Mucosa of stomach (tissue), 1 donor: ENCODE data around the gene EIF1.
"Not testable (repeated sequence)": the region's sequence is repeated elsewhere in the genome, so short reads cannot be mapped to it uniquely, and the experiment has no call there.

ENCODE experiments used
- H3K27me3 ChIP-seq: one replicate; pipeline ENCODE4 v1.7.0; 2013; ENCODE audit warnings: mild to moderate bottlenecking, low read length; ENCODE audit not compliant: control insufficient read depth, insufficient read depth
- H3K36me3 ChIP-seq: one replicate; pipeline ENCODE4 v1.7.0; 2013; ENCODE audit warnings: low read length; ENCODE audit not compliant: control insufficient read depth, insufficient read depth
- H3K4me1 ChIP-seq: one replicate; pipeline ENCODE4 v1.7.0; 2013; ENCODE audit warnings: mild to moderate bottlenecking, low read length; ENCODE audit not compliant: control insufficient read depth, insufficient read depth
- H3K4me3 ChIP-seq: one replicate; pipeline ENCODE4 v1.7.0; 2013; ENCODE audit warnings: low read length
- H3K9ac ChIP-seq: one replicate; pipeline ENCODE4 v1.7.0; 2013; ENCODE audit warnings: mild to moderate bottlenecking, low read length, moderate library complexity
- H3K9me3 ChIP-seq: one replicate; pipeline ENCODE4 v1.7.0; 2013; ENCODE audit warnings: mild to moderate bottlenecking, low read length, moderate library complexity; ENCODE audit not compliant: control insufficient read depth
- donor health status: Pancreatic carcinoma.

EIF1 gene

GRCh38 chr17:41675157-41676057 is 13.3 kb upstream of the EIF1 start:
- not testable (repeated sequence) for H3K36me3 ChIP-seq, H3K9ac ChIP-seq, H3K4me3 ChIP-seq, H3K27me3 ChIP-seq, H3K9me3 ChIP-seq
- H3K4me1 ChIP-seq: peaks cover 11% of the 10 kb centered on the region

GRCh38 chr17:41676058-41676419 is 12.6 kb upstream of the EIF1 start:
- Histone ChIP-seq H3K9ac (no peak overlapping the region), H3K36me3 (no peaks in the 10 kb centered on the region), H3K4me1 (peaks cover 11% of the 10 kb centered on the region), H3K4me3 (no peak overlapping the region), H3K9me3 (no peaks in the 10 kb centered on the region), H3K27me3 (no peaks in the 10 kb centered on the region)

GRCh38 chr17:41678411-41678906 is 10.2 kb upstream of the EIF1 start:
- H3K9ac ChIP-seq: peak overlapping the region; percentile 46

GRCh38 chr17:41678907-41679739 is 9.6 kb upstream of the EIF1 start:
- peak overlapping the region; percentile 33 for H3K4me3 ChIP-seq

More at GRCh38 chr17:41678411-41678906, 10.2 kb upstream of the EIF1 start:
- H3K4me3 ChIP-seq: peak overlapping the region; percentile 33
- peaks cover 11% of the 10 kb centered on the region for H3K4me1 ChIP-seq
- H3K27me3 ChIP-seq: no peaks in the 10 kb centered on the region
- no peaks in the 10 kb centered on the region for H3K36me3 ChIP-seq
- no peaks in the 10 kb centered on the region for H3K9me3 ChIP-seq

GRCh38 chr17:41679740-41680425 is 8.8 kb upstream of the EIF1 start:
- Histone ChIP-seq H3K9me3 (no peaks in the 10 kb centered on the region), H3K27me3 (no peaks in the 10 kb centered on the region), H3K4me1 (peaks cover 11% of the 10 kb centered on the region), H3K9ac (no peak overlapping the region), H3K4me3 (no peak overlapping the region), H3K36me3 (no peaks in the 10 kb centered on the region)

More at GRCh38 chr17:41678907-41679739, 9.6 kb upstream of the EIF1 start:
- Histone ChIP-seq H3K9ac (peak overlapping the region; percentile 46), H3K4me1 (peaks cover 11% of the 10 kb centered on the region), H3K36me3 (no peaks in the 10 kb centered on the region), H3K27me3 (no peaks in the 10 kb centered on the region), H3K9me3 (no peaks in the 10 kb centered on the region)

- peaks cover 11% of the 10 kb centered on the region for H3K4me1 ChIP-seq
- H3K4me3 ChIP-seq: no peak overlapping the region
- H3K9me3 ChIP-seq: no peaks in the 10 kb centered on the region
- no peaks in the 10 kb centered on the region for H3K36me3 ChIP-seq
- no peak overlapping the region for H3K9ac ChIP-seq
- no peaks in the 10 kb centered on the region for H3K27me3 ChIP-seq
Measured at GRCh38 chr17:41680426-41681040, 8.2 kb upstream of the EIF1 start.

- Histone ChIP-seq H3K4me1 (peaks cover 5% of the 10 kb centered on the region), H3K36me3 (no peaks in the 10 kb centered on the region), H3K4me3 (no peak overlapping the region), H3K27me3 (no peaks in the 10 kb centered on the region), H3K9me3 (no peaks in the 10 kb centered on the region), H3K9ac (no peak overlapping the region)
Measured at GRCh38 chr17:41681776-41682175, 6.9 kb upstream of the EIF1 start.

- Histone ChIP-seq H3K4me1 (peaks cover 5% of the 10 kb centered on the region), H3K9ac (no peak overlapping the region), H3K36me3 (no peaks in the 10 kb centered on the region), H3K27me3 (no peaks in the 10 kb centered on the region), H3K9me3 (no peaks in the 10 kb centered on the region), H3K4me3 (no peak overlapping the region)
Measured at GRCh38 chr17:41682631-41683030, 6.1 kb upstream of the EIF1 start.

- H3K36me3 ChIP-seq: no peaks in the 10 kb centered on the region
- no peaks in the 10 kb centered on the region for H3K27me3 ChIP-seq
- H3K4me3 ChIP-seq: no peak overlapping the region
- no peak overlapping the region for H3K9ac ChIP-seq
- H3K4me1 ChIP-seq: peaks cover 7% of the 10 kb centered on the region
- H3K9me3 ChIP-seq: no peaks in the 10 kb centered on the region
Measured at GRCh38 chr17:41683441-41684007, 5.2 kb upstream of the EIF1 start.

- no peaks in the 10 kb centered on the region for H3K36me3 ChIP-seq
- no peaks in the 10 kb centered on the region for H3K9me3 ChIP-seq
- no peaks in the 10 kb centered on the region for H3K27me3 ChIP-seq
- H3K4me3 ChIP-seq: no peak overlapping the region
- H3K4me1 ChIP-seq: peaks cover 7% of the 10 kb centered on the region
- no peak overlapping the region for H3K9ac ChIP-seq
Measured at GRCh38 chr17:41684035-41684434, 4.7 kb upstream of the EIF1 start.

GRCh38 chr17:41685753-41686152 is 2.9 kb upstream of the EIF1 start:
- H3K4me3 ChIP-seq, H3K27me3 ChIP-seq, H3K9ac ChIP-seq, H3K9me3 ChIP-seq: not testable (repeated sequence)
- peaks cover 14% of the 10 kb centered on the region for H3K36me3 ChIP-seq
- peaks cover 17% of the 10 kb centered on the region for H3K4me1 ChIP-seq
